ENCODE results near the gene UBE2L3.
"Not testable (repeated sequence)": the region's sequence is repeated elsewhere in the genome, so short reads cannot be mapped to it uniquely, and the experiment has no call there.

UBE2L3 gene

DNA sequence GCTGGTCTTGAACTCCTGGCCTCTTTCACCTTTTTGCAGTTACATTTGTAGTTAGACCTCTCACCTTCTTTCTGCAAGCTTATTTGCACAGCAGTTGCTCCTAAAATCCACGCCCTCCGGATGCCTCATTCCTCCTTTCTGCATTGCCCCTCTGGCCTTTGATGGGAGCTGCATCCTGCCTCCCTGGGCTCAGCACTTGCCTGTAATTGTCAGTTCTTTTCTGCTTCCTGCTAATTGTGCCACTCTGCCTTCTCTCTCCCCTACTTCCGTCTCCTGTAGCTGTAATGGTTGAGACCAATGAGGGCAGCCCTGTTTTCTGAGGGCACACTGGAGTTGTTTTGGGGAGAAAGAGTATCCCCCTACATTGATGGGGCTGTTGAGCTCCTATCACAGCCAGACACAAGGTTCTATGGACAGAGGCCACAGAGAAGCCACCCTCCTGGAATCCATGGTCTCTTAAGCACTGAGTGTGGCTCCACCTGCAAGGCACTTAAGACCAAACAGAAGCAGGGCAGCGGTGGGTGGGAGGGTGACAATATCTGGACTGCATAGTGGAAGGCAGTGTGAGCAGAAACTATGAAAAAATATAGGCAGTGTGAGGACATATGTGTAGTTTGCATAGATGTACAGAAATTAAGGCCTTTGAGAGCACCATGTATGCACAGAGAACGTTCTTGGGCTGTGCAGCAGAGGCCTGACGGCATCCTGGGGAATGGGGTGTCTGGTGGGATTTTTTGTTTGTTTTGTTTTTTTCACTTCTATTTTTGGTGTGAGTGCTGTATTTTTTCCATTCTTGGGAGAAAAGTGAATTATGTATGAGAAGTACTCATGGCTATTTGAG lies 31.8 kb downstream of the UBE2L3 start:
- DNase-seq (ENCODE audit: extremely low read depth in 1 of 2, low read depth in 1 of 2): no peak

- no peak for DNase-seq (ENCODE audit: extremely low read depth in 1 of 2, low read depth in 1 of 2)
Observed at GRCh38 chr22:21602579-21602978, 35.1 kb downstream of the UBE2L3 start.

GRCh38 chr22:21603973-21604372 lies 36.5 kb downstream of the UBE2L3 start:
- no peak for DNase-seq (ENCODE audit: extremely low read depth in 1 of 2, low read depth in 1 of 2)

DNA sequence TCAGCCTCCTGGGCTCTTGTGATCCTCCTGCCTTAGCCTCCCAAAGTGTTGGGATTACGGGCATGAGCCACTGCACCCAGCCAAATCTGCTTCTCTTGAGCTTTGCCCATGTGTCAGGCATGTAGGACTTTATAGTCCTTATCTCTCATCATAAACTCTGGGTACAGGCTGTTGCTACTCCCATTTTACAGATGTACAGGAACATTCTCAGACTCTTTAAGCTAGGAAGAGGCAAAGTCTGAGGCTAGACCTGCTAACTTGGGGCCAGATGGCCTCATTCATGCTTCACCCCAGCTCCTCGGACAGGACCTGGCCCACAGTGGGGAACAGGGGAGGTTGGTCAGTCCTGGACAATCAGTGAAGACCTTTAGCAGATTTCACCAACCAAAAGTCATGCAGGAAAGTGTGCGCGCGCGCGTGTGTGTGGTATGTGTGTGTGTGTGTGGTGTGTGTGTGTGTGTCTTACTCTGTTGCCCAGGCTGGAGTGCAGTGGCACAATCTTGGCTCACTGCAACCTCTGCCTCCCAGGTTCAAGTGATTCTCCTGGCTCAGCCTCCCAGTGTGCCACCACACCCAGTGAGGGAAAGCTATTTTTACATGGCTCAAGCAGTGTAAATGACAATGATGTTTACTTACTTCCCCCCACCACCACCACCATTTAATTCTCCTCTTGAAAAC lies 38.5 kb downstream of the UBE2L3 start:
- no peak for DNase-seq (ENCODE audit: extremely low read depth in 1 of 2, low read depth in 1 of 2)

DNA sequence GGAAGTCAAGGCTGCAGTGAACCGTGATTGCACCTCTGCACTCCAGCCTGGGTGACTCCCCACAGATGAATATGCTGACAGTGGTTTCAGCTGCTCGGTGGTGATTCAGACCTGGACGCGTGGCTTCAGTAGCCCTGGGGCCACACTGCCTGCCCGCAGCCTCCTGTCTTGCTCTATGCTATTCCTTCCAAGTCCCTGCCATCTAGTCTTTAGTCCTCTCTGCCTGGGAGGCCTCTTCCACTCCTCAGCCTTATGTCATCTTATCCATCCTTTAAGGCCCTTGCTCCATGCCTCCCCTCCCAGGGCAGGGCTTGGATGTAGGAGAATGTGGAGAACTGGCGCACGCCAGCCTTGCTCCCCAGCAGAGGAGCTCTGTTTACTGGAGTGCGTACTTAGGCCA lies 39.3 kb downstream of the UBE2L3 start:
- DNase-seq (ENCODE audit: extremely low read depth in 1 of 2, low read depth in 1 of 2): no peak

DNA sequence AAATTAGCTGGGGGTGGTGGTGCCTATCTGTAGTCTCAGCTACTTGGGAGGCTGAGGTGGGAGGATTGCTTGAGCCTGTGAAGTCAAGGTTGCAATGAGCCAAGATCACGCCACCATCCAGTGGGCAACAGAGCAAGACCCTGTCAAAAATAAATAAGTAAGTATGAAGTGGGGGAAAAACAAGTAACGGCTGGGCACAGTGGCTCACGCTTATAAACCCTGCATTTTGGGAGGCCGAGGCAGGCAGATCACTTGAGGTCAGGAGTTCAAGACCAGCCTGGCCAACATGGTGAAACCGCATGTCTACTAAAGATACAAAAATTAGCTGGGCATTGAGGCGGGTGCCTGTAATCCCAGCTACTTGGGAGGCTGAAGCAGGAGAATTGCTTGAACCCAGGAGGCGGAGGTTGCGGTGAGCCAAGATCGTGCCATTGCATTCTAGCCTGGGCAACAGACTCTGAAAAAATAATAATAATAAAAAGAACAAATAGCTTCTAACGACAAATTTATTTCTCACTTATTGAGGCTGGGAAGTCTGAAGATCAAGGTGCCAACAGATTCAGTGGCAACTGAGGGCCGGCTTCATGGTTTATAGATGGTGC lies 42.1 kb downstream of the UBE2L3 start:
- DNase-seq (ENCODE audit: extremely low read depth in 1 of 2, low read depth in 1 of 2): not testable (repeated sequence)

DNA sequence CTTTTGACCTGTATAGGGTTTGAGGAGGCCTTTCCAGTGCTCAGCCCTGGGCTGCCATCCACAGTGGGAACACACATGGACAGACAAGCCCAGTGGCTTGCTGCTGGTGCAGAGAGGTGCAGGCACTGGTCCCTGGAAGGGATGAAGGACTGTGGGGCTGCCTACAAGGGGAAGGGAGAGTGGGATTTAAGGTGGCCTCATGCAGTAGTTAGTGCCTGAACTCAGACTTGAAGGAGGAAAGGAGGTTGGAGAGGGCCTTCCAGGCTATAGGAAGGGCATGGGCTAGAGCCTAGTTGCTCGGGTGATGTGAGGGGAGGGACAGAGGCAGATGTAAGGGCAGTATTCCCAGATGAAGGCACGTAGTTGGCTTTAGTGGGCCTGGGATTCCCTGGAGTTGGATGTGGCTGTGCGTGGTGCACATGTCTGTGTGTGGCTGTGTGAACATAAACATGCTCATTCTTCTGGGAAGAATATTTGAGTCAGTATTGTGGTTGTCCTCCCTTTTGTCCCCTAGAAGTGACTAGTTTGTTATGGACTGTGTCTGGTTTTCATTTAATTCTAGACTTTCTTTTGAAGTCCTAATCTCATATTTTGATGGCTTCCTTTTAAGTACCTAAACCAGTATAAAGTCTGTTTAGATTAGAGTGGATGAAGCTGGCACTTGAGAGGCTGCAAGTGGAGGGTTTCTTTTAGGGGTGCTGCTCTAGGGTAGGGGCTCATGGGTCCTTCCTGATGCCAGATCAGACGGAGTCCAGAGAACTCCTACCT lies 43.9 kb downstream of the UBE2L3 start:
- no peak for DNase-seq (ENCODE audit: extremely low read depth in 1 of 2, low read depth in 1 of 2)

DNA sequence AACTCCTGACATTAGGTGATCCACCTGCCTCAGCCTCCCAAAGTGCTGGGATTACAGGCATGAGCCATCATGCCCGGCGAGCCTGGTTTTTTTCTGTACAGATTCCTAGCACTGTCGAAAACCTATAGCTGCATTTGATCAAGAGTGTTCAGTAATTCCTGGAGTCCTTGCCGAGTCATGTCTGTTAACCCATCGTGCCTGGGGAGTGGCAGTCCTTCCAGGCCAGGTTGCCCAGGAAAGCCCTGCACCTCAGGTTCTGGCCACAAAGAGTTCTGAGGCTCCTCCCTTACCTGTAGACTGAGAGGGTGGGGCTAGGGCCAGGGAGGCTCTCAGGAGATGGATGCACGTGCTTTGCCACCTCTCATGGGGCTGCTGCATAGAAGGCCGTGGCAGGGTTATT lies 45.3 kb downstream of the UBE2L3 start:
- no peak for DNase-seq (ENCODE audit: extremely low read depth in 1 of 2, low read depth in 1 of 2)

DNA sequence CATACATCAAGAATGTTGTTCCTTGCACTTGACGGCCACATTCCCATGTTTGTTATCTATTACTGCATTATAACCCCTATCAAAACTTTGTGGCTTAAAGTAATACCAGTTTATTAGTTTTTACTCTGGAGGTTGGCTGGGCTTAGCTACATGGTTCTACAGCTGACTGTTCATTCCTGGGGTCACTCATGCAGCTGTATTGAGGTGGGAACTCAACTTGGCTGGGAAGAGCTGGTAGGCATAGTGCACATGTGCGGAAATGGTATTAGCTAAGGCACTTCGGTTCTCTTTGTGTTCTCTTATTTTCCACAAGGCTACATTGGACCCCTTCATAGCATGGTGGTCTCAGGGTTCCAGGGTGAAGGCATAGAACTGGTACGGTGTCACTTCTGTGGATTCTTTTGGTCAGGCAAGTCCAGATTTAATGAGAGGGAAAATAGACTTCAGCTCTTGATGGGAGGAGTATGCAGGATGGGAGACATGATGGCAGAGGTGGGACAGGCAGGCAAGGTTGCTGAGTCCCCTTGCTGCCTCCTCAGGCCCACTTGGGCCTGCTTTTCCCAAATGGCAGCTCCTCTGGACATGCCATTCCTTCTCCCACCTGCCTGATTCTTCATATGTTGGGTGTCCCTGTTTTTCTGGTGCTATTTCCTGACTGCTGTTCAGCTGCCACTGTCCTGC lies 46.2 kb downstream of the UBE2L3 start:
- no peak for DNase-seq (ENCODE audit: extremely low read depth in 1 of 2, low read depth in 1 of 2)

DNA sequence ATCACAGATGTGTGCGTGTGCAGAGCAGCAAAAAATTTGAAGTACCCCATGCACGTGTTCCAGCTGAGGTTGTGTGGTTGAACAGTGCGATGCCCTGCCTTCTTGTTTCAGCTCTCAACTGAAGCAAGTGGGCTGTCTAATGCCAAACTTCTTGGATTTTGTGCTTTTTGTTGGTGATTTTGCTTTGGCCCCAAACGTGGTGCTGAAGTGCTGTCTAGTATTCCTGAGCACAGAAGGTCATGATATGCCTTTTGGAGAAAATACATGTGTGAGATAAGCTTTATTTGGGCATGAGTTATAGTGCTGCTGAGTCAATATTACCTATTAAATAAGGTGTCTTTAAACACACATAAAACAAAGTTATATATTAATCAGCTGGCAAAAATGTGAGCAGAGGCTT lies 48.2 kb downstream of the UBE2L3 start:
- DNase-seq (ENCODE audit: extremely low read depth in 1 of 2, low read depth in 1 of 2): no peak

- not testable (repeated sequence) for DNase-seq (ENCODE audit: extremely low read depth in 1 of 2, low read depth in 1 of 2)
Observed at GRCh38 chr22:21617337-21617736, 49.8 kb downstream of the UBE2L3 start.

GRCh38 chr22:21621025-21621424 lies 53.5 kb downstream of the UBE2L3 start:
- no peak for DNase-seq (ENCODE audit: extremely low read depth in 1 of 2, low read depth in 1 of 2)

GRCh38 chr22:21622011-21622918 lies 54.8 kb downstream of the UBE2L3 start:
- no peak for DNase-seq (ENCODE audit: extremely low read depth in 1 of 2, low read depth in 1 of 2)

DNA sequence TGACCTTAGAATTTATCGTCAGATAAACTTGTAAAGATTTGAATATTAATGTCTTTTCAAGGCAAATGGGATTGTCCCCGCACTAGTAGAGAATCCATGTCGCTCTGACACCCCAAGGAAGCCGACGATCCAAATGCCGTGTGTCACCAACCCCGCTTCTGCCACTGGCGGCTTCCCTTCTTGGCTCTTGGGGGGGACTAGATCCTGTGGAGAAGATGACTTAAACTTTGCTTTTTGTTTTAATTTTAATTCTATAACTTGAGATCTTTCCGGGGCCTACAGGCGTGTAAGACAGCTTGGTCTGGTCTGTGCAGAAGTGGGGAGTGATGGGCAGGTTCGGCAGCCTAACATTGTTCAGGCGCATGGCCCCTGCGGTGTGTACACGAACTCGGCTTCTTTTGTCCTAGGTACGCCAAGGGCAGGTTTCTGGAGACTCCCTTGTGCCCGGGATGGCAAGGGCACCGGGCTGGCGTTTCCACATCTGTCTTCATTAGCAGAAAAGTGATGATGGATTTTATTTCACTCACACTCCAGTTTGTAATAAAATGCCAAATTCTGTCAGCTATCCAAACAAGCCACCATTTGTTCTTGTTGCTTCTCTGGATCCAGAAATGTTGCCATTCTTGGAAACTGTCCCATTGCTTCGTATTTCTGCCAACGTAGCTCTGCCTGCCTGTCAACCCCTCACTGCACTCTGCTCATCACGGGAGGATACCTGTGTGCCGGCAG lies 55.6 kb downstream of the UBE2L3 start:
- no peak for DNase-seq (ENCODE audit: extremely low read depth in 1 of 2, low read depth in 1 of 2)

DNA sequence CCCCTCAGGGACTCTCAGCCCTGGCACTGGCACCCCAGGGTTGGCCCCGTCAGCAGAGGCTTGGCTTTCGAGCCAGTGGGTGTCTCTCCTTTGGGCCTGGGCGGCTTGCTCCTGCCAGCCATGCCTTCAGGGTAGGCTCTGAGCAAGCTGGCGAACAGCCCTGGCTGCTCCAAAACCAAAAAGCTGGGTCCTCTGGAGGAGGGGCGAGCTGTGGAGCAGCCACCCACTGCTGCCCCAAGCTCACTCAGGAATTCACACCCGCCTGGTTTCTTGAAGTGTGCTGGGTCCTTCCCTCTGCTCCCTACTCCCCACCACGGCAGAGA lies 56.1 kb downstream of the UBE2L3 start:
- no peak for DNase-seq (ENCODE audit: extremely low read depth in 1 of 2, low read depth in 1 of 2)

- no peak for DNase-seq (ENCODE audit: extremely low read depth in 1 of 2, low read depth in 1 of 2)
Observed at GRCh38 chr22:21624120-21624879, 56.8 kb downstream of the UBE2L3 start.

GRCh38 chr22:21624880-21625791 lies 57.6 kb downstream of the UBE2L3 start:
- DNase-seq (ENCODE audit: extremely low read depth in 1 of 2, low read depth in 1 of 2): no peak

Measured in stimulated activated CD8-positive, alpha-beta memory T cell treated with anti-CD3 and anti-CD28 coated beads, Interleukin-7, amount 100 ng/mL, for 48 hours (primary cell).